IMR-90 (cell line): ENCODE measurements around the gene AGR3. TPM values are rescaled to one million over a fixed set of nuclear protein-coding genes. Genes with fewer than 3 reads are reported as not detected.

Experiments
- ATAC-seq: fragments of 200-7000 bp; cut with Tn5 transposase; 2 replicates; pipeline ENCODE4 v1.9.1; 2020; ENCODE audit warnings: low read depth, mild to moderate bottlenecking, moderate library complexity
- BruUV-seq: library from RNA; stranded (reverse); fragments of 400-500 nt; replicated peaks from 2 replicates; lab custom pipeline; 2021; lab: Mats Ljungman, UMichigan
- CTCF ChIA-PET: fragments of 300-600 bp; formaldehyde crosslinking; extraction: SDS; loops from one replicate; lab custom pipeline; 2021; ENCODE audit warnings: antibody characterized with exemption; lab: Yijun Ruan, JAX
- POLR2A ChIA-PET: fragments of 300-600 bp; sonication (Branson Sonifier 250); formaldehyde crosslinking; loops from one replicate; lab custom pipeline; 2022; ENCODE audit warnings: antibody characterized with exemption; ENCODE audit not compliant: unreplicated experiment; lab: Charles Lee
- DNase-seq: peaks from one replicate; pipeline ENCODE4 v3.0.0; 2013
- H2AFZ ChIP-seq: replicated peaks from 2 replicates; pipeline ENCODE3; 2013; ENCODE audit warnings: low read length, mild to moderate bottlenecking; ENCODE audit not compliant: poor library complexity
- H2AK5ac ChIP-seq: 2 replicates; pipeline ENCODE4 v1.6.1; 2013; ENCODE audit warnings: low read depth, low read length, inconsistent platforms
- H2AK9ac ChIP-seq: replicated peaks from 2 replicates; pipeline ENCODE3; 2013; ENCODE audit warnings: mild to moderate bottlenecking, low read depth, low read length, moderate library complexity; ENCODE audit not compliant: poor library complexity
- H2BK120ac ChIP-seq: 2 replicates; pipeline ENCODE4 v1.6.1; 2013; ENCODE audit warnings: low read depth, low read length, inconsistent platforms
- H2BK15ac ChIP-seq: 3 replicates; pipeline ENCODE4 v1.6.1; 2013; ENCODE audit warnings: low read depth, low read length, inconsistent platforms
- H2BK20ac ChIP-seq: 2 replicates; pipeline ENCODE4 v1.6.1; 2013; ENCODE audit warnings: low read depth, mild to moderate bottlenecking, inconsistent platforms, low read length, moderate library complexity
- H2BK5ac ChIP-seq: 2 replicates; pipeline ENCODE4 v1.6.1; 2013; ENCODE audit warnings: mild to moderate bottlenecking, low read depth, low read length, inconsistent platforms; ENCODE audit not compliant: poor library complexity, severe bottlenecking
- H3K14ac ChIP-seq: replicated peaks from 2 replicates; pipeline ENCODE4 v1.6.1; 2013; ENCODE audit warnings: low read depth, low read length, inconsistent platforms
- H3K18ac ChIP-seq: 2 replicates; pipeline ENCODE4 v1.6.1; 2013; ENCODE audit warnings: low read depth, low read length, control low read depth
- H3K23ac ChIP-seq: 2 replicates; pipeline ENCODE4 v1.6.1; 2013; ENCODE audit warnings: low read depth, low read length, inconsistent platforms
- H3K27ac ChIP-seq: 2 replicates; pipeline ENCODE4 v1.5.1; 2013; ENCODE audit warnings: mild to moderate bottlenecking, control low read depth, low read length; ENCODE audit not compliant: insufficient read depth
- H3K27me3 ChIP-seq: 2 replicates; pipeline ENCODE4 v1.6.1; 2013; ENCODE audit warnings: low read length; ENCODE audit not compliant: control insufficient read depth, insufficient read depth
- H3K36me3 ChIP-seq: 2 replicates; pipeline ENCODE4 v1.6.1; 2013; ENCODE audit warnings: low read length, mixed read lengths; ENCODE audit not compliant: control insufficient read depth, insufficient read depth
- H3K4ac ChIP-seq: 2 replicates; pipeline ENCODE4 v1.6.1; 2013; ENCODE audit warnings: low read depth, low read length, inconsistent platforms
- H3K4me1 ChIP-seq: 2 replicates; pipeline ENCODE4 v1.6.1; 2013; ENCODE audit warnings: low read length, mixed read lengths; ENCODE audit not compliant: control insufficient read depth, insufficient read depth
- H3K4me2 ChIP-seq: 2 replicates; pipeline ENCODE4 v1.6.1; 2013; ENCODE audit warnings: low read depth, mild to moderate bottlenecking, control low read depth, low read length, moderate library complexity
- H3K4me3 ChIP-seq: 2 replicates; pipeline ENCODE4 v1.5.1; 2013; ENCODE audit warnings: low read depth, mild to moderate bottlenecking, control low read depth, low read length, moderate library complexity; ENCODE audit not compliant: insufficient read depth
- H3K56ac ChIP-seq: 2 replicates; pipeline ENCODE4 v1.6.1; 2013; ENCODE audit warnings: low read length, inconsistent platforms; ENCODE audit not compliant: insufficient read depth; ENCODE audit errors: extremely low read depth
- H3K79me1 ChIP-seq, 2 experiments: 2 replicates each; pipeline ENCODE4 v1.6.1; 2013; ENCODE audit warnings: low read length in 2 of 2, inconsistent platforms in 1 of 2, low read depth in 1 of 2
- H3K9ac ChIP-seq: 2 replicates; pipeline ENCODE4 v1.6.1; 2013; ENCODE audit warnings: low read depth, low read length, control low read depth
- H3K9me1 ChIP-seq: 2 replicates; pipeline ENCODE4 v1.6.1; 2013; ENCODE audit warnings: low read length, inconsistent platforms; ENCODE audit not compliant: insufficient read depth
- H3K9me3 ChIP-seq: 2 replicates; pipeline ENCODE4 v1.6.1; 2013; ENCODE audit warnings: low read length; ENCODE audit not compliant: control insufficient read depth, insufficient read depth
- H4K20me1 ChIP-seq: 2 replicates; pipeline ENCODE4 v1.6.1; 2013; ENCODE audit warnings: low read length, inconsistent platforms; ENCODE audit not compliant: insufficient read depth
- H4K5ac ChIP-seq: 2 replicates; pipeline ENCODE4 v1.6.1; 2013; ENCODE audit warnings: mild to moderate bottlenecking, low read depth, low read length, control low read depth
- H4K8ac ChIP-seq, 2 experiments: 2 replicates each; pipeline ENCODE4 v1.6.1; 2013; ENCODE audit warnings: low read depth in 2 of 2, low read length in 2 of 2, control low read depth in 1 of 2, inconsistent platforms in 1 of 2
- H4K91ac ChIP-seq: 2 replicates; pipeline ENCODE4 v1.6.1; 2013; ENCODE audit warnings: low read depth, low read length, inconsistent platforms; ENCODE audit not compliant: insufficient read depth
- BHLHE40 ChIP-seq: fragments of 150-350 bp; IDR thresholded peaks from 2 replicates; pipeline ENCODE4 v1.6.1; 2016; ENCODE audit warnings: mild to moderate bottlenecking, low read depth, low read length
- CHD1 ChIP-seq: IDR thresholded peaks from 2 replicates; pipeline ENCODE4 v1.6.1; 2012; ENCODE audit warnings: low read depth, low read length, improper control_type of control experiment
- CTCF ChIP-seq: conservative IDR thresholded peaks from 2 replicates; pipeline ENCODE4 v1.5.1; 2012; ENCODE audit warnings: mild to moderate bottlenecking, low read depth, low read length, improper control_type of control experiment
- ELK1 ChIP-seq: fragments of 150-350 bp; IDR thresholded peaks from 2 replicates; pipeline ENCODE4 v1.6.1; 2016; ENCODE audit warnings: low read depth, mild to moderate bottlenecking, low read length, moderate library complexity, borderline replicate concordance
- FOS ChIP-seq: fragments of 150-350 bp; IDR thresholded peaks from 2 replicates; pipeline ENCODE4 v1.6.1; 2016; ENCODE audit warnings: low read depth, low read length
- MAFK ChIP-seq: IDR thresholded peaks from 2 replicates; pipeline ENCODE4 v1.6.1; 2012; ENCODE audit warnings: low read depth, low read length, improper control_type of control experiment
- MXI1 ChIP-seq: IDR thresholded peaks from 2 replicates; pipeline ENCODE4 v1.6.1; 2012; ENCODE audit warnings: low read depth, mild to moderate bottlenecking, low read length, moderate library complexity, borderline replicate concordance
- POLR2A ChIP-seq: IDR thresholded peaks from 2 replicates; pipeline ENCODE4 v1.6.1; 2012; ENCODE audit warnings: mild to moderate bottlenecking, low read depth, low read length
- RAD21 ChIP-seq: IDR thresholded peaks from 2 replicates; pipeline ENCODE4 v1.6.1; 2012; ENCODE audit warnings: low read length, improper control_type of control experiment
- RCOR1 ChIP-seq: IDR thresholded peaks from 2 replicates; pipeline ENCODE4 v1.6.1; 2012; ENCODE audit warnings: mild to moderate bottlenecking, low read length, improper control_type of control experiment; ENCODE audit not compliant: insufficient replicate concordance
- RFX5 ChIP-seq: IDR thresholded peaks from 2 replicates; pipeline ENCODE4 v1.8.0; 2012; ENCODE audit warnings: low read depth, mild to moderate bottlenecking, low read length, moderate library complexity
- SMC3 ChIP-seq: fragments of 150-350 bp; IDR thresholded peaks from 2 replicates; pipeline ENCODE4 v1.6.1; 2016; ENCODE audit warnings: low read depth, mild to moderate bottlenecking, antibody characterized with exemption, low read length, moderate library complexity
- WGBS, 2 experiments: methylation state at CpG; one replicate each; pipeline versions ENCODE4 v1.1.5 to v1.1.7; 2013; ENCODE audit warnings: missing lambda C conversion rate in 2 of 2; ENCODE audit not compliant: insufficient read length in 1 of 2; ENCODE audit errors: extremely low coverage in 2 of 2; 5-methylcytosine and 5-hydroxymethylcytosine counted together
- dilution Hi-C: fragments of 300-500 bp; cut with HindIII; formaldehyde crosslinking; loops from one replicate; pipeline ENCODE4 v1.14.3; 2018; ENCODE audit warnings: low sequenced_read_pairs; ENCODE audit not compliant: unreplicated experiment
- in situ Hi-C: fragments of 300-500 bp; cut with MboI; formaldehyde crosslinking; loops from 3 replicates; pipeline ENCODE4 v1.14.3; 2019; ENCODE audit warnings: low sequenced_read_pairs, inconsistent platforms, mixed read lengths
- intact Hi-C: fragments of 100-400 bp; cut with micrococcal nuclease; formaldehyde crosslinking; loops from 2 replicates; pipeline ENCODE4 v1.10.0; 2022
- polyA plus RNA-seq, 3 experiments: library from polyadenylated mRNA; depleted of rRNA; stranded (reverse); fragments of >200 nt; gene quantifications; 2 replicates each; pipeline ENCODE4 v1.2.3, GENCODE V29; 2012; ENCODE audit warnings: low replicate concordance in 1 of 3
- total RNA-seq: library from RNA; depleted of rRNA; stranded (reverse); fragments of >200 nt; gene quantifications from 2 replicates; pipeline ENCODE4 v1.2.3, GENCODE V29; 2012

The AGR3 gene
- total and polyA plus RNA-seq, 2 of the 4 experiments (the other 2 are of a cell fraction): not detected

GRCh38 chr7:16847381-16847860 is 34.4 kb downstream of the AGR3 start (continued):
- TF ChIP-seq CTCF (no peak), BHLHE40 (no peak)

- no peak overlapping the region for H4K8ac ChIP-seq
- no TSS peak for BruUV-seq
- peaks cover 3% of the 10 kb centered on the region for H3K4me1 ChIP-seq
- H4K91ac ChIP-seq: no peak overlapping the region
- H2AK9ac ChIP-seq: no peak overlapping the region
- H3K56ac ChIP-seq: no peak overlapping the region
- no peak overlapping the region for H3K23ac ChIP-seq
- H3K14ac ChIP-seq: no peak overlapping the region
- no peak overlapping the region for H3K27ac ChIP-seq
- no peak overlapping the region for H2BK120ac ChIP-seq
- no peak overlapping the region for H2AK5ac ChIP-seq
- H2BK20ac ChIP-seq: no peak overlapping the region
- dilution Hi-C loops (no loop called here), in situ Hi-C loops (no loop called here), intact Hi-C loops (no loop called here)
- CTCF ChIA-PET: no interaction called here
- H3K4me3 ChIP-seq: no peak overlapping the region
- no peaks in the 10 kb centered on the region; the same call in 1 of the 2 replicates for H3K27me3 ChIP-seq
- no peaks in the 10 kb centered on the region for H4K20me1 ChIP-seq
- DNase-seq: no peak
- no peak overlapping the region for H3K4ac ChIP-seq
- H3K9ac ChIP-seq: no peak overlapping the region
- no peaks in the 10 kb centered on the region for H3K79me1 ChIP-seq
- H2BK5ac ChIP-seq: no peak overlapping the region
- H2BK15ac ChIP-seq: no peak overlapping the region
- no peak overlapping the region for H2AFZ ChIP-seq
- POLR2A ChIA-PET: no interaction called here
- no peaks in the 10 kb centered on the region for H3K9me1 ChIP-seq
- H4K5ac ChIP-seq: no peak overlapping the region
- no peak for ATAC-seq
- H3K9me3 ChIP-seq: no peaks in the 10 kb centered on the region
- H3K18ac ChIP-seq: no peak overlapping the region
- WGBS, 2 experiments: no CpG with 5 or more reads among the region's 2 CpGs
- H3K4me2 ChIP-seq: no peak overlapping the region
- no peaks in the 10 kb centered on the region for H3K36me3 ChIP-seq
- no peak for TF ChIP-seq MXI1
- no peak for TF ChIP-seq SMC3
- no peak for TF ChIP-seq POLR2A
- TF ChIP-seq CTCF: no peak
- TF ChIP-seq CHD1: no peak
- TF ChIP-seq ELK1: no peak
- TF ChIP-seq BHLHE40: no peak
- TF ChIP-seq RCOR1: no peak
- no peak for TF ChIP-seq FOS
- TF ChIP-seq RFX5: no peak
- TF ChIP-seq MAFK: no peak
- no peak for TF ChIP-seq RAD21
Measured at GRCh38 chr7:16846601-16847165, 35.1 kb downstream of the AGR3 start.
